Measurements from ENCODE around the gene S100A7A.
A peak's percentile ranks its signal among the peaks of the same experiment; 100 is the strongest.
"Not testable (repeated sequence)": the region's sequence is repeated elsewhere in the genome, so short reads cannot be mapped to it uniquely, and the experiment has no call there.

The S100A7A gene

DNA sequence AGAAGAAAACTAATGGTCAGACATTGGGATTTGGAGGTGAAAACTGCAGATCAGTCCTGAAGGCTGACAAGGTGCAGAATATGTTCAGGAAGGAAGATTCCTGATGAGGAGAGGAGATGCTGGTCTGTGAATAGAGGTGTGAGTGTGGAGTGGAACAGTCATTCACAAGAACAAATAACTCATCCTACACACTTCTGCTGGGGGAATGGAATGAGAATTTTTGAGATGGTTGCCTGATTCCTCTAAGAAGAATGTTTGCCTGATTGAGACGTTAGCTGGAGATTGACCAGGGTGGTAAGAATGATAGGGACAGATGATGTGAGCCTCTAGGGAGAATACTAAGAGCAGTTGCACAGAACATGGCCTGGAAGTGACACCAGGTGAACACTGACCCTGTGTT is 40.1 kb downstream of the S100A7A start:
- no peak for DNase-seq (ENCODE audit: low read depth)
- H3K4me3 ChIP-seq (ENCODE audit: low read depth, low read length), result no peak overlapping the region
- TF ChIP-seq, protein P1, sequence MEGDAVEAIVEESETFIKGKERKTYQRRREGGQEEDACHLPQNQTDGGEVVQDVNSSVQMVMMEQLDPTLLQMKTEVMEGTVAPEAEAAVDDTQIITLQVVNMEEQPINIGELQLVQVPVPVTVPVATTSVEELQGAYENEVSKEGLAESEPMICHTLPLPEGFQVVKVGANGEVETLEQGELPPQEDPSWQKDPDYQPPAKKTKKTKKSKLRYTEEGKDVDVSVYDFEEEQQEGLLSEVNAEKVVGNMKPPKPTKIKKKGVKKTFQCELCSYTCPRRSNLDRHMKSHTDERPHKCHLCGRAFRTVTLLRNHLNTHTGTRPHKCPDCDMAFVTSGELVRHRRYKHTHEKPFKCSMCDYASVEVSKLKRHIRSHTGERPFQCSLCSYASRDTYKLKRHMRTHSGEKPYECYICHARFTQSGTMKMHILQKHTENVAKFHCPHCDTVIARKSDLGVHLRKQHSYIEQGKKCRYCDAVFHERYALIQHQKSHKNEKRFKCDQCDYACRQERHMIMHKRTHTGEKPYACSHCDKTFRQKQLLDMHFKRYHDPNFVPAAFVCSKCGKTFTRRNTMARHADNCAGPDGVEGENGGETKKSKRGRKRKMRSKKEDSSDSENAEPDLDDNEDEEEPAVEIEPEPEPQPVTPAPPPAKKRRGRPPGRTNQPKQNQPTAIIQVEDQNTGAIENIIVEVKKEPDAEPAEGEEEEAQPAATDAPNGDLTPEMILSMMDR (conservative IDR thresholded peaks at IDR 0.05; ENCODE audit: low read depth, low read length), result no peak

DNA sequence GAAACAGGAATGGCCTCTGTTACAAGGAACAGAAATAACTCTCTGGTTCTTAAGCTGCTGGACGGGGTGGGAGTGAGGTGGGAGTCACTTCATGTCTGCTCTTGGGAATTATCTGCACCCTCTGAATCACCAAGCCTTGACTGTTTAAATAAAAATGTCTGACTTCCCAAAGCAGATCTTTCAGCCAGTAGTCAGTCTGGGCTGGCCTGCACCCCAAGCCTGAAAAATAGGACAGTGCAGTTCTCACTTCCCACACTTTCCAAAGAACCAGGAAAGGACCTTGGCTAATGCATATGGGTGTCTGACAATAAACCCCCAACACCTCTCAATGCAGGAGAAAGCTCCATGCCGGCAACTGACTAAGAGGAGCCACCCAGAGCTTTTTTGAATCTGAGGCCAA is 43.3 kb downstream of the S100A7A start:
- H3K4me3 ChIP-seq (ENCODE audit: low read depth, low read length), result no peak overlapping the region
- no peak for DNase-seq (ENCODE audit: low read depth)
- TF ChIP-seq, protein P1 (conservative IDR thresholded peaks at IDR 0.05; ENCODE audit: low read depth, low read length), result no peak

DNA sequence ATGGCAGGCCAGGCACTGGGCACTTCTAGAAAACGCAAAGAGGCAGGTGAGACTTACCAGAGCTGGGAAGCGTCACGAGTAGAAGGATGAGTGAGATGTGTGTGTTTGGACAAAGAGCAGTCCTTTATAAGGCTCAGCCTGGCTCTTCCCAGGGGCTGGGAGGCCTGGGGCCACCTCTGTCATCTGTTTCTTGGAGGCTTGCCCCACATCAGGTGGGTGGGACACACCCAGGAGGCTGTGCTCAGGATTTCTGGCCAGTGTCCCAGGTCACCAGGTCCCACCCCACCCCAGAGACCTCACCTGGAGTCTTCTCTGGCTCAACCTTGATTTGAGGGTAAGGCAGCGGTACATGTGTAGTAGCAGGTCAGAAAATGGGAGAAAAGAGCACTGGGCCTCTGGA is 44.2 kb downstream of the S100A7A start, which contains the start of gene S100A7:
Gene S100A7, minus strand, starts transcription at position 101 of the 400 bp plus-strand sequence. CDS start 1,638 bp downstream, outside the sequence.
- DNase-seq (ENCODE audit: low read depth), result no peak
- no peak within 1 kb of the TSS for H3K4me3 ChIP-seq (ENCODE audit: low read depth, low read length)
- TF ChIP-seq, protein P1 (conservative IDR thresholded peaks at IDR 0.05; ENCODE audit: low read depth, low read length), result no peak

DNA sequence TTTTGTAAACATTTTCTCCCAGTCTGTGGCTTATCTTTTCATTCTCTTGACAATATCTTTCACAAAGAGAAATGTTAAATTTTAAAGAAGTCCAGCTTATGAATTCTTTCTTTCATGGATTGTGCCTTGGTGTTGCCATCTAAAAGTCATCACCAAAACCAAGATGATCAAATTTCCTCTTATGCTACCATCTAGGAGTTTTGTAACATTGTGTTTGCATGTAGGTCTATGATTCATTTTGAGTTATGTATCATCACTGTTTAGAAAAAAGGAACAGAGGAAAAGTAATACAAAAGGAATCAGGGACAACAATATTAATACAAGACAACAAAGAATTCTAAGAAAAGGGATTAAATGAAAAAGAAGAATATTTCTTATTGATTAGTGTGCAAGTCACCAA is 46.4 kb downstream of the S100A7A start:
- DNase-seq (ENCODE audit: low read depth); H3K4me3 ChIP-seq (ENCODE audit: low read depth, low read length): not testable (repeated sequence)

DNA sequence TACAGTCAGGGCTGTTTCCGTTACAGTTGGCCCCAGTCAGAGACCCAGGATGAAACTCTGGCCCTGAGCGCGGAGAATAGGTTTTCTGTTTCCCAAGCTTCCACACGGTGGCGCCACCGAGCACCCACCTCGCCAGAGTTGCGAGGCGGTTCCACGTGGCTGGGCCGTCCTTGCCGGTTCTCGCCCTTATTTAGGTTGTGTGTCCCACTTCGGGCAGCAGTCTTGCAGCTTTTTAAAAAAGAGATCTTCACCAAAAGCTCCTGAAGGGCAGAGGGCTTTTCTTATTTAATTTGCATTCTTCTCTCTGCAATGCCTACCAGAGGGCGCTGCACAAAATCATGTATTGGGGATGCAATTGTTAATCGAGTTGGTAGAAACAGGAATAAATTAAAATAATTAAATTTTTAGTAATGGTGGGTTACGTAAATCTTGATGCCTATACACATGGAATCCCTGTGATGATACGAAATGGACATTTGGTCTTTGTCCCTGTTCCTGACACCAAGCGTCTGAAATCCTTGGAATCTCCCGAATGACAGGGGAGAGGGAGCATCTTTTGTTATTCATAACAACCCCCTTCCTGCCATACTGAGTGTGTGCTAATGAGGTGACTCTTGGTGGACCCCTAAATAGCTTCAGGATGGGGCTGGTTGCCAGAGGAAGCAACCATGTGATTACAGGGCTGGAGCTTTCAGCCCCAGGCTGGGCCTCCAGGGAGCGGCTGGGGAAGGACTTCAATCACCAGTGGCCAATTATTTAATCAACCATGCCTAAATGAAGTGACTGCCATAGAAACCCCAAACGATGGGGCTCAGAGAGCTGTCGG is 49.7 kb downstream of the S100A7A start:
- peak; percentile 40 for DNase-seq (ENCODE audit: low read depth)
- TF ChIP-seq, protein P1 (conservative IDR thresholded peaks at IDR 0.05; ENCODE audit: low read depth, low read length), result peak; percentile 83
- H3K4me3 ChIP-seq (ENCODE audit: low read depth, low read length), result no peak overlapping the region

DNA sequence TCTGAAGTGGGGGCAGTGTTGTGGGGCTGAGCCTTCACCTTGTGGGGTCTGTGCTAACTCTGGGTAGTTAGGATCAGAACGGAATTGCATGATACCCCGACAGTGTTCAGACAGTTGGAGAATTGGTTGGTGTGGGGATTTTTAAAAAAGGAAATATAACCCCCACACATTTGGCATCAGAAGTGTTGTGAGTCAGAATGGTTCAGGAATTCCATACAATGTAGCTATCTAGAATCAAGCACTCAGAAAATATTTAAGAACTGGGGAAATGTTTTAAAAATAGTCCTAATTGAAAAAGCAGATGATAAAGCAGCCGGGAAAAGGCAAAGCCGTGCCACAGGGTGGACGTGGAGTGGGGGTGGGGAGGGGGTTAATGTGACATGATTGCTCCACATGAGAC is 50.6 kb downstream of the S100A7A start:
- TF ChIP-seq, protein P1 (conservative IDR thresholded peaks at IDR 0.05; ENCODE audit: low read depth, low read length), result no peak
- no peak for DNase-seq (ENCODE audit: low read depth)
- H3K4me3 ChIP-seq (ENCODE audit: low read depth, low read length), result no peak overlapping the region

DNA sequence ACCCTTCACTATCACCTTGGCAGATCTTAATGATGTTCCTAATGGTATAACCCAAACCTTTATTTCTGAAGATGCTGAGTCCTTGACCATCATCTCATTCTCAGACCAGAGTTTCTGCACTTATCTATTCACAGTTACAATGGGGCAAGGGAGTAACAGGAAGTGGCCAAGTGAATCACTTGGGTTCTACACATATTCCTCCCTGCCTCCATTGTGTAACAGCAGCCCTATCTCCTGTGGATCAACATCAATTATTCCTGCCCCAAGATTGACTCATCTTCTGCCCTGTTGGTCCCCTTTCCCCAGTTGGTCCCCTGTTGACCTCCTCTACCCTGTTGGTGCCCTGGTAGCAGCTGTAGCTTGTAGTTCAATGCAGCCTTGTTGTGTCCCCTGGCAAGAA is 54.4 kb downstream of the S100A7A start:
- no peak overlapping the region for H3K4me3 ChIP-seq (ENCODE audit: low read depth, low read length)
- TF ChIP-seq, protein P1 (conservative IDR thresholded peaks at IDR 0.05; ENCODE audit: low read depth, low read length), result no peak
- DNase-seq (ENCODE audit: low read depth), result no peak

All from choroid plexus epithelial cell (primary cell).